ENCODE data around the gene ATG4B. TPM values are rescaled to one million over a fixed set of nuclear protein-coding genes. Genes with fewer than 3 reads are reported as not detected.

Gene ATG4B
- total and polyA plus RNA-seq, 2 of the 8 experiments (the other 6 are each of a cell fraction or from before 2014, with no cell fraction given), result 103 to 155 TPM

GRCh38 chr2:241706537-241706936 is 69.0 kb downstream of the ATG4B start:
- FAIRE-seq, result no peak
- Histone ChIP-seq H4K20me1 (replicated peaks in 1 of 2; ENCODE audit: control insufficient read depth in 1 of 2, insufficient read depth in 2 of 2, low read length in 2 of 2) (peaks cover 4 to 13% of the 10 kb centered on the region in 2 experiments), H2BK5ac (ENCODE audit: low read depth, low read length) (no peak overlapping the region), H2BK12ac (ENCODE audit: low read depth, low read length) (no peak overlapping the region), H3K23ac (ENCODE audit: insufficient read length) (no peak overlapping the region), H3K4ac (replicated peaks; ENCODE audit: insufficient read length, low read depth, low read length) (no peak overlapping the region), H3K27ac (ENCODE audit: low read depth, low read length) (no peak overlapping the region), H2BK20ac (ENCODE audit: low read length) (no peak overlapping the region), H2AK5ac (ENCODE audit: low read depth, low read length) (no peak overlapping the region), H4K91ac (replicated peaks; ENCODE audit: insufficient read length, low read length) (no peak overlapping the region), H3K79me2 (ENCODE audit: control insufficient read depth in 1 of 2, insufficient read depth in 2 of 2, low read length in 2 of 2) (peaks cover 5 to 19% of the 10 kb centered on the region in 2 experiments; a peak in 3 of 4 replicates), H3K9me3 (ENCODE audit: insufficient read depth in 2 of 2, low read depth in 1 of 2, low read length in 1 of 2) (no peaks in the 10 kb centered on the region), H3K23me2 (ENCODE audit: low read depth, low read length) (peaks cover 2% of the 10 kb centered on the region; the same call in 1 of the 2 replicates), H2AFZ (ENCODE audit: low read length) (no peak overlapping the region), H3K56ac (replicated peaks; ENCODE audit: insufficient read length, low read depth, low read length) (no peak overlapping the region), H4K8ac (ENCODE audit: extremely low read depth, insufficient read depth, low read length) (no peak overlapping the region), H3K27me3 (replicated peaks in 1 of 4; ENCODE audit: control insufficient read depth in 3 of 4, extremely low read depth in 1 of 4, insufficient read depth in 3 of 4, low read length in 3 of 4) (no peaks in the 10 kb centered on the region), H3K18ac (ENCODE audit: extremely low read depth, low read length) (no peak overlapping the region), H3K79me1 (ENCODE audit: low read depth, low read length) (peaks cover 5% of the 10 kb centered on the region; the same call in 1 of the 2 replicates), H3K14ac (ENCODE audit: insufficient read length) (no peak overlapping the region), H3K4me1 (replicated peaks in 1 of 4; ENCODE audit: control insufficient read depth in 3 of 4, insufficient read depth in 4 of 4, low read length in 3 of 4) (peaks cover 0 to 5% (median 3%) of the 10 kb centered on the region in 4 experiments; a peak in 4 of 7 replicates), H4K5ac (ENCODE audit: insufficient read length, low read depth, low read length) (no peak overlapping the region), H3K9ac (replicated peaks in 1 of 4; ENCODE audit: extremely low read depth in 1 of 4, low read depth in 3 of 4, low read length in 3 of 4) (no peak overlapping the region), H3K36me3 (ENCODE audit: control insufficient read depth in 2 of 4, insufficient read depth in 4 of 4, low read length in 3 of 4) (peaks cover 20 to 54% (median 38%) of the 10 kb centered on the region in 4 experiments), H3K4me2 (ENCODE audit: insufficient read depth in 1 of 2, low read depth in 2 of 2, low read length in 2 of 2) (no peak overlapping the region), H2BK15ac (ENCODE audit: low read length) (no peak overlapping the region), H2BK120ac (replicated peaks; ENCODE audit: low read depth, low read length) (no peak overlapping the region), H3K4me3 (ENCODE audit: extremely low read depth in 1 of 4, insufficient read depth in 2 of 4, low read depth in 3 of 4, low read length in 4 of 4) (no peak overlapping the region)
- CTCF ChIA-PET (ENCODE audit: partially characterized antibody), result interaction anchor here (0.7 to 1.4 kb wide), 3 partner anchors 11 to 172 kb away, joined by 3 to 4 read pairs (median 3); no protein-coding TSS in a partner anchor
- WGBS, 2 experiments (ENCODE audit: extremely low coverage in 1 of 2, insufficient coverage in 1 of 2, insufficient read length in 1 of 2, insufficient replicate concordance in 2 of 2, low coverage in 1 of 2, low lambda C conversion rate in 2 of 2, missing lambda C conversion rate in 1 of 2), result 97% methylated on average over 6 of the region's 6 CpGs; no CpG with 5 or more reads in 1 of the 2 experiments
- POLR2A ChIA-PET (ENCODE audit: partially characterized antibody), result interaction anchor here (0.5 to 6.5 kb wide), 7 partner anchors 11 to 1104 kb away, joined by 3 to 36 read pairs (median 3); no protein-coding TSS in a partner anchor
- TF ChIP-seq SP2 (IDR thresholded peaks at IDR 0.05; ENCODE audit: low read length), result no peak
- DNase-seq (ENCODE audit: low read depth in 1 of 2, low spot score in 2 of 2), result no peak

All from H1 (cell line).